Dendritic cell treated with granulocyte-macrophage colony-stimulating factor and Interleukin-4, amounts not matched to agents 40 ng/mL and 50 ng/mL, for 4 days (primary cell): ENCODE data around the gene METAP1D.
"Not testable (repeated sequence)": the region's sequence is repeated elsewhere in the genome, so short reads cannot be mapped to it uniquely, and the experiment has no call there.

Experiments
- H3K27ac Mint-ChIP-seq: one replicate; pipeline ENCODE4 v1.8.0; 2022; ENCODE audit warnings: mild to moderate bottlenecking, mixed read lengths
- H3K27me3 Mint-ChIP-seq: one replicate; pipeline ENCODE4 v1.8.0; 2022; ENCODE audit warnings: mild to moderate bottlenecking, mixed read lengths
- H3K36me3 Mint-ChIP-seq: one replicate; pipeline ENCODE4 v1.8.0; 2022; ENCODE audit warnings: low read depth, mixed read lengths
- H3K4me1 Mint-ChIP-seq: one replicate; pipeline ENCODE4 v1.8.0; 2022; ENCODE audit warnings: low read depth, mixed read lengths
- H3K4me3 Mint-ChIP-seq: one replicate; pipeline ENCODE4 v1.8.0; 2022; ENCODE audit warnings: mild to moderate bottlenecking, moderate library complexity, mixed read lengths
- H3K9me3 Mint-ChIP-seq: one replicate; pipeline ENCODE4 v1.8.0; 2022; ENCODE audit warnings: mixed read lengths
- intact Hi-C: fragments of 100-400 bp; cut with micrococcal nuclease; formaldehyde crosslinking; loops from one replicate; pipeline ENCODE4 v1.15.0; 2022

Gene METAP1D

GRCh38 chr2:172047566-172048507 is 48.1 kb downstream of the METAP1D start:
- Mint-ChIP-seq H3K27ac (no peak overlapping the region), H3K9me3 (no peaks in the 10 kb centered on the region), H3K4me3 (no peak overlapping the region), H3K27me3 (no peaks in the 10 kb centered on the region), H3K4me1 (no peaks in the 10 kb centered on the region), H3K36me3 (no peaks in the 10 kb centered on the region)
- intact Hi-C loops, result no loop called here

- H3K4me1 Mint-ChIP-seq, result no peaks in the 10 kb centered on the region
- no peaks in the 10 kb centered on the region for H3K27me3 Mint-ChIP-seq
- H3K9me3 Mint-ChIP-seq, result no peaks in the 10 kb centered on the region
- no peak overlapping the region for H3K27ac Mint-ChIP-seq
- H3K4me3 Mint-ChIP-seq, result no peak overlapping the region
- no peaks in the 10 kb centered on the region for H3K36me3 Mint-ChIP-seq
- intact Hi-C loops, result no loop called here
These were observed 49.1 kb downstream of the METAP1D start for GRCh38 chr2:172048508-172049503.

- intact Hi-C loops, result no loop called here
- no peaks in the 10 kb centered on the region for H3K4me1 Mint-ChIP-seq
- H3K36me3 Mint-ChIP-seq, result no peaks in the 10 kb centered on the region
- no peaks in the 10 kb centered on the region for H3K27me3 Mint-ChIP-seq
- H3K4me3 Mint-ChIP-seq, result no peak overlapping the region
- no peak overlapping the region for H3K27ac Mint-ChIP-seq
- H3K9me3 Mint-ChIP-seq, result no peaks in the 10 kb centered on the region
These were observed 49.9 kb downstream of the METAP1D start for GRCh38 chr2:172049567-172050120.

GRCh38 chr2:172050479-172051125 is 50.8 kb downstream of the METAP1D start:
- no peaks in the 10 kb centered on the region for H3K27me3 Mint-ChIP-seq
- H3K4me1 Mint-ChIP-seq, result no peaks in the 10 kb centered on the region
- H3K4me3 Mint-ChIP-seq, result no peak overlapping the region
- H3K27ac Mint-ChIP-seq, result no peak overlapping the region
- intact Hi-C loops, result no loop called here
- H3K36me3 Mint-ChIP-seq, result no peaks in the 10 kb centered on the region
- H3K9me3 Mint-ChIP-seq, result no peaks in the 10 kb centered on the region

- Mint-ChIP-seq H3K36me3 (no peaks in the 10 kb centered on the region), H3K9me3 (no peaks in the 10 kb centered on the region), H3K4me3 (no peak overlapping the region), H3K4me1 (no peaks in the 10 kb centered on the region), H3K27me3 (no peaks in the 10 kb centered on the region), H3K27ac (no peak overlapping the region)
- intact Hi-C loops, result no loop called here
These were observed 52.5 kb downstream of the METAP1D start for GRCh38 chr2:172052000-172052983.

- no peaks in the 10 kb centered on the region for H3K27me3 Mint-ChIP-seq
- H3K4me1 Mint-ChIP-seq, result no peaks in the 10 kb centered on the region
- intact Hi-C loops, result no loop called here
- no peaks in the 10 kb centered on the region for H3K36me3 Mint-ChIP-seq
- no peak overlapping the region for H3K4me3 Mint-ChIP-seq
- no peak overlapping the region for H3K27ac Mint-ChIP-seq
- H3K9me3 Mint-ChIP-seq, result no peaks in the 10 kb centered on the region
These were observed 53.7 kb downstream of the METAP1D start for GRCh38 chr2:172053486-172053885.

- no peaks in the 10 kb centered on the region for H3K36me3 Mint-ChIP-seq
- H3K4me1 Mint-ChIP-seq, result no peaks in the 10 kb centered on the region
- intact Hi-C loops, result no loop called here
- H3K4me3 Mint-ChIP-seq, result no peak overlapping the region
- H3K9me3 Mint-ChIP-seq, result no peaks in the 10 kb centered on the region
- no peaks in the 10 kb centered on the region for H3K27me3 Mint-ChIP-seq
- no peak overlapping the region for H3K27ac Mint-ChIP-seq
These were observed 56.5 kb downstream of the METAP1D start for GRCh38 chr2:172056293-172056692.

GRCh38 chr2:172058660-172059059 is 58.9 kb downstream of the METAP1D start:
- no peak overlapping the region for H3K27ac Mint-ChIP-seq
- H3K27me3 Mint-ChIP-seq, result no peaks in the 10 kb centered on the region
- H3K36me3 Mint-ChIP-seq, result no peaks in the 10 kb centered on the region
- H3K4me3 Mint-ChIP-seq, result no peak overlapping the region
- intact Hi-C loops, result no loop called here
- H3K4me1 Mint-ChIP-seq, result no peaks in the 10 kb centered on the region
- no peaks in the 10 kb centered on the region for H3K9me3 Mint-ChIP-seq

GRCh38 chr2:172060118-172060517 is 60.4 kb downstream of the METAP1D start:
- H3K36me3 Mint-ChIP-seq, intact Hi-C loops, H3K27ac Mint-ChIP-seq: not testable (repeated sequence)

GRCh38 chr2:172062402-172063004 is 62.8 kb downstream of the METAP1D start:
- H3K9me3 Mint-ChIP-seq, result no peaks in the 10 kb centered on the region
- H3K27ac Mint-ChIP-seq, result no peak overlapping the region
- H3K4me3 Mint-ChIP-seq, result no peak overlapping the region
- H3K4me1 Mint-ChIP-seq, result no peaks in the 10 kb centered on the region
- intact Hi-C loops, result no loop called here
- no peaks in the 10 kb centered on the region for H3K27me3 Mint-ChIP-seq
- no peaks in the 10 kb centered on the region for H3K36me3 Mint-ChIP-seq

More at GRCh38 chr2:172060118-172060517, 60.4 kb downstream of the METAP1D start:
- not testable (repeated sequence) for H3K4me1 Mint-ChIP-seq, H3K27me3 Mint-ChIP-seq, H3K9me3 Mint-ChIP-seq, H3K4me3 Mint-ChIP-seq

- Mint-ChIP-seq H3K27me3 (no peaks in the 10 kb centered on the region), H3K27ac (no peak overlapping the region), H3K4me1 (no peaks in the 10 kb centered on the region), H3K4me3 (no peak overlapping the region), H3K9me3 (no peaks in the 10 kb centered on the region), H3K36me3 (no peaks in the 10 kb centered on the region)
- intact Hi-C loops, result no loop called here
These were observed 63.7 kb downstream of the METAP1D start for GRCh38 chr2:172063446-172063845.

- H3K27ac Mint-ChIP-seq, result no peak overlapping the region
- H3K4me1 Mint-ChIP-seq, result no peaks in the 10 kb centered on the region
- H3K36me3 Mint-ChIP-seq, result no peaks in the 10 kb centered on the region
These were observed 65.4 kb downstream of the METAP1D start for GRCh38 chr2:172065111-172065510.

More at GRCh38 chr2:172065111-172065510, 65.4 kb downstream of the METAP1D start:
- Mint-ChIP-seq H3K4me3 (no peak overlapping the region), H3K27me3 (no peaks in the 10 kb centered on the region), H3K9me3 (no peaks in the 10 kb centered on the region)
- intact Hi-C loops, result no loop called here
